NCI-H345 (cell line): ENCODE data around the gene MICA.
A peak's percentile ranks its signal among the peaks of the same experiment; 100 is the strongest.
"Not testable (repeated sequence)": the region's sequence is repeated elsewhere in the genome, so short reads cannot be mapped to it uniquely, and the experiment has no call there.

Experiments
- DNase-seq: peaks from one replicate; lab custom pipeline; 2025; lab: John Stamatoyannopoulos, UW

MICA gene

GRCh38 chr6:31414148-31414770 is 10.9 kb downstream of the MICA start:
- not testable (repeated sequence) for DNase-seq

- no peak for DNase-seq
Observed at GRCh38 chr6:31414771-31415265, 11.4 kb downstream of the MICA start.

GRCh38 chr6:31416394-31417014 is 13.1 kb downstream of the MICA start:
- no peak for DNase-seq

- no peak for DNase-seq
Observed at GRCh38 chr6:31418251-31418650, 14.9 kb downstream of the MICA start.

GRCh38 chr6:31419842-31420241 is 16.4 kb downstream of the MICA start:
- DNase-seq, result no peak

GRCh38 chr6:31420546-31420945 is 17.2 kb downstream of the MICA start:
- no peak for DNase-seq

GRCh38 chr6:31422587-31422986 is 19.2 kb downstream of the MICA start:
- no peak for DNase-seq

GRCh38 chr6:31423550-31423949 is 20.2 kb downstream of the MICA start:
- DNase-seq, result no peak

- DNase-seq, result no peak
Observed at GRCh38 chr6:31426395-31427354, 23.3 kb downstream of the MICA start.

GRCh38 chr6:31430449-31430848 is 27.1 kb downstream of the MICA start:
- DNase-seq, result no peak

- DNase-seq, result not testable (repeated sequence)
Observed at GRCh38 chr6:31435051-31435450, 31.7 kb downstream of the MICA start.

- no peak for DNase-seq
Observed at GRCh38 chr6:31438222-31438621, 34.8 kb downstream of the MICA start.

- no peak for DNase-seq
Observed at GRCh38 chr6:31438677-31439076, 35.3 kb downstream of the MICA start.

GRCh38 chr6:31441365-31442267 is 38.2 kb downstream of the MICA start:
- DNase-seq, result peak; percentile 28

- no peak for DNase-seq
Observed at GRCh38 chr6:31446481-31446880, 43.1 kb downstream of the MICA start.

- not testable (repeated sequence) for DNase-seq
Observed at GRCh38 chr6:31446999-31447789, 43.8 kb downstream of the MICA start.

GRCh38 chr6:31450751-31451150 is 47.4 kb downstream of the MICA start:
- no peak for DNase-seq

- no peak for DNase-seq
Observed at GRCh38 chr6:31452859-31453258, 49.5 kb downstream of the MICA start.

GRCh38 chr6:31453259-31453658 is 49.9 kb downstream of the MICA start:
- no peak for DNase-seq

GRCh38 chr6:31459864-31460263 is 56.5 kb downstream of the MICA start:
- DNase-seq, result not testable (repeated sequence)
